ENCODE results near the gene SUPT3H. TPM values are rescaled to one million over a fixed set of nuclear protein-coding genes. Genes with fewer than 3 reads are reported as not detected.
"Not testable (repeated sequence)": the region's sequence is repeated elsewhere in the genome, so short reads cannot be mapped to it uniquely, and the experiment has no call there.

Gene SUPT3H
- total RNA-seq, 6 experiments from 2014 or later: 5.6 to 8.2 (median 6.5) TPM

DNA sequence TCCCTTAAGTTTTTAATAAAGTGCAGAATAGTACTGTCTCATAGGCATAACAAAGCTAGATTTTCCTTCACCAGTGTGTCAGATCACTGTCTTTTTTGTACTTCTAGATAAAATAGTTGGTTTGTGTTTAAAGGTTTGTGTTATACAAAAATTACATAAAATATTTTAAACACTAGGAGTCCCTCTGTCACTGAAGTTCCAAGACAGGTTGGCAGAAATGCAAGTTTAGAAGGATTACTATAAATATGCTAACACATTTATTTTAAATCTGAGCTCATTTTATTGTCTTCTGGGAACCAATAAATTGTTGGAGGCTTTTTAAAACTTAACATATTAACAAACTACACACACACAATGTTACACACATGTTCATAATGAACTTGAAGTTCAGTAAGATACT, 80.4 kb downstream of the SUPT3H start:
- H3K36me3 Mint-ChIP-seq (ENCODE audit: low read depth): no peaks in the 10 kb centered on the region
- no peaks in the 10 kb centered on the region for H3K27me3 Mint-ChIP-seq (ENCODE audit: insufficient read depth)
- no peak for TF ChIP-seq CTCF (IDR thresholded peaks at IDR 0.05)
- no peaks in the 10 kb centered on the region for H3K9me3 Mint-ChIP-seq
- DNase-seq: no peak
- no peak overlapping the region for H3K4me3 Mint-ChIP-seq
- H3K4me1 Mint-ChIP-seq (ENCODE audit: low read depth): no peaks in the 10 kb centered on the region
- H3K27ac Mint-ChIP-seq: no peak overlapping the region

DNA sequence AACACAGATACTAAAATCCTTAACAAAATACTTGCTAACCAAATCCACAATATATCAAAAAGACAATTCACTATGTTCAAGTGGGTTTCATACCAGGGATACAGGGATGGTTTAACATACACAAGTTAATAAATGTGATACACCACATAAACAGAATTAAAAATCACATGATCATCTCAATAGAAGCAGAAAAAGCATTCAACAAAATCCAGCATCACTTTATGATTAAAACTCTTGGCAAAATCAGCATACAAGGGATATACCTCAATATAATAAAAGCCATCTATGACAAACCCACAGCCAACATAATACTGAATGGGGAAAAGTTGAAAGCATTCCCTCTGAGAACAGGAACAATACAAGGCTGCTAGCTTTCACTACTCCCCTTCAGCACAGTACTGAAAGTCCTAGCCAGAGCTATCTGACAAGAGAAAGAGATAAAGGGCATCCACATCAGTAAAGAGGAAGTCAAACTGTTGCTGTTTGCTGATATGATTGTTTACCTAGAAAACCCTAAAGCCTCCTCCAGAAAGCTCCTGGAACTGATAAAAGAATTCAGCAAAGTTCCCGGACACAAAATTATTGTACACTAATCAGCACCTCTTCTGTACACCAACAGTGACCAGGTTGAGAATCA, 83.6 kb downstream of the SUPT3H start:
- H3K36me3 Mint-ChIP-seq (ENCODE audit: low read depth); H3K4me1 Mint-ChIP-seq (ENCODE audit: low read depth); H3K9me3 Mint-ChIP-seq; H3K27ac Mint-ChIP-seq; DNase-seq; H3K4me3 Mint-ChIP-seq; H3K27me3 Mint-ChIP-seq (ENCODE audit: insufficient read depth): not testable (repeated sequence)

DNA sequence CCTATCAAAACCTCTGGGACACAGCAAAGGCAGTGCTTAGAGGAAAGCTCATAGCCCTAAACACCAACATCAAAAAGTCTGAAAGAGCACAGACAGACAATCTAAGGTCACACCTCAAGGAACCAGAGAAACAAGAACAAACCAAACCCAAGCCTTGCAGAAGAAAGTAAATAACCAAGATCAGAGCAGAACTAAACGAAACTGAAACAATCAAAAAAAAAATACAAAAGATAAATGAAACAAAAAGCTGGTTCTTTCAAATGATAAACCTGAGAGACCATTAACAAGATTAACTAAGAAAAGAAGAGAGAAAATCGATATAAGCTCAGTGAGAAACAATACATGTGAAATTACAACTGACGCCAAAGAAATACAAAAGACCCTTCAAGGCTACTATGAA, 84.4 kb downstream of the SUPT3H start:
- TF ChIP-seq CTCF (IDR thresholded peaks at IDR 0.05): no peak
- no peaks in the 10 kb centered on the region for H3K4me1 Mint-ChIP-seq (ENCODE audit: low read depth)
- no peaks in the 10 kb centered on the region for H3K27me3 Mint-ChIP-seq (ENCODE audit: insufficient read depth)
- no peak overlapping the region for H3K4me3 Mint-ChIP-seq
- H3K9me3 Mint-ChIP-seq: no peaks in the 10 kb centered on the region
- no peak for DNase-seq
- no peaks in the 10 kb centered on the region for H3K36me3 Mint-ChIP-seq (ENCODE audit: low read depth)
- no peak overlapping the region for H3K27ac Mint-ChIP-seq

- no peaks in the 10 kb centered on the region; the same call in 1 of the 2 replicates for H3K27me3 Mint-ChIP-seq (ENCODE audit: insufficient read depth)
- no peaks in the 10 kb centered on the region for H3K4me1 Mint-ChIP-seq (ENCODE audit: low read depth)
- no peak for DNase-seq
- peaks cover 8% of the 10 kb centered on the region for H3K9me3 Mint-ChIP-seq
- H3K27ac Mint-ChIP-seq: no peak overlapping the region
- TF ChIP-seq CTCF (IDR thresholded peaks at IDR 0.05): no peak
- H3K4me3 Mint-ChIP-seq: no peak overlapping the region
- H3K36me3 Mint-ChIP-seq (ENCODE audit: low read depth): no peaks in the 10 kb centered on the region
Measured at GRCh38 chr6:45289751-45290514, 87.8 kb downstream of the SUPT3H start.

GRCh38 chr6:45286707-45287106, 91.0 kb downstream of the SUPT3H start:
- H3K27ac Mint-ChIP-seq; H3K4me3 Mint-ChIP-seq; H3K36me3 Mint-ChIP-seq (ENCODE audit: low read depth); DNase-seq; H3K27me3 Mint-ChIP-seq (ENCODE audit: insufficient read depth); H3K4me1 Mint-ChIP-seq (ENCODE audit: low read depth): not testable (repeated sequence)
- peaks cover 18% of the 10 kb centered on the region for H3K9me3 Mint-ChIP-seq

DNA sequence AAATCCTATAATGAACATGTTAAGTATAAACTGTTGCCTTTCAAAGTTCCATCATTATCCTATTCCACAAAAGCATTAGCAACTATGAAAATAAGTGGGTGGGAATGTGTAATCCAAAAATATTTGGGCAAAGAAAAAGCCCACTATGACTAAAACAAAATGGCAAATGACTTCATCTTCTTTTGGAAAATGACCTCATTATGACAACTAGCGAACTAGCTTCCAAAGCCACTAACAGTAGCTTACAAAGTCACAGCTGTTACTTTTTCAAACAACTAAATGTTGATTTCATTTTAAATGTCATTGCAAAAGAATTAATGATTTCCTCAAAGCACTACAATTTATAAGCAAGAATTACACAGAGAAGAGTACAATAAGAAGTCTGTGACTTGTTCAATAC, 99.4 kb downstream of the SUPT3H start:
- H3K4me1 Mint-ChIP-seq (ENCODE audit: low read depth): peaks cover 6% of the 10 kb centered on the region
- no peaks in the 10 kb centered on the region; the same call in 1 of the 2 replicates for H3K27me3 Mint-ChIP-seq (ENCODE audit: insufficient read depth)
- no peak overlapping the region for H3K4me3 Mint-ChIP-seq
- H3K36me3 Mint-ChIP-seq (ENCODE audit: low read depth): peaks cover 17% of the 10 kb centered on the region
- H3K9me3 Mint-ChIP-seq: peaks cover 17% of the 10 kb centered on the region; the same call in 1 of the 2 replicates
- TF ChIP-seq CTCF (IDR thresholded peaks at IDR 0.05): no peak
- no peak for DNase-seq
- H3K27ac Mint-ChIP-seq: no peak overlapping the region

DNA sequence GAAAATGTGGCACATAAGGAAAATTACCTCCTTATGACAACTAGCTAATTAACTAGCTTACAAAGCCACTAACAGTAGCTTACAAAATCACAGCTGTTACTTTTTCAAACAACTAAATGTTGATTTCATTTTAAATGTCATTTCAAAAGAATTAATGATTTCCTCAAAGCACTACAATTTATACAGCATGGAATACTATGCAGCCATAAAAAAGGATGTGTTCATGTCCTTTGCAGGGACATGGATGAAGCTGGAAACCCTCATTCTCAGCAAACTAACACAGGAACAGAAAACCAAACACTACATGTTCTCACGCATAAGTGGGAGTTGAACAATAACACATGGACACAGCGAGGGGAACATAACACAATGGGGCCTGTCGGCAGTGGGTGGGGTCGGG, 100.0 kb downstream of the SUPT3H start:
- H3K36me3 Mint-ChIP-seq (ENCODE audit: low read depth): peaks cover 17% of the 10 kb centered on the region
- not testable (repeated sequence) for H3K27ac Mint-ChIP-seq; H3K27me3 Mint-ChIP-seq (ENCODE audit: insufficient read depth); DNase-seq; H3K4me1 Mint-ChIP-seq (ENCODE audit: low read depth); H3K4me3 Mint-ChIP-seq
- H3K9me3 Mint-ChIP-seq: peaks cover 17% of the 10 kb centered on the region; the same call in 1 of the 2 replicates
